ENCODE measurements around the gene CRHR1.
"Not testable (repeated sequence)": the region's sequence is repeated elsewhere in the genome, so short reads cannot be mapped to it uniquely, and the experiment has no call there.

CRHR1 gene

GRCh38 chr17:45743626-45744326 lies 40.3 kb upstream of the CRHR1 start:
- no peak overlapping the region for H3K4me3 ChIP-seq (ENCODE audit: low read depth, low read length)
- DNase-seq (ENCODE audit: low read depth), result no peak
- TF ChIP-seq CTCF (IDR thresholded peaks at IDR 0.05; ENCODE audit: control insufficient read depth, extremely low read depth, insufficient read depth), result no peak

GRCh38 chr17:45744826-45745225 lies 39.3 kb upstream of the CRHR1 start:
- not testable (repeated sequence) for H3K4me3 ChIP-seq (ENCODE audit: low read depth, low read length); DNase-seq (ENCODE audit: low read depth)

GRCh38 chr17:45745601-45746494 lies 38.3 kb upstream of the CRHR1 start:
- TF ChIP-seq CTCF (IDR thresholded peaks at IDR 0.05; ENCODE audit: control insufficient read depth, extremely low read depth, insufficient read depth), result no peak
- no peak overlapping the region for H3K4me3 ChIP-seq (ENCODE audit: low read depth, low read length)
- DNase-seq (ENCODE audit: low read depth), result no peak

- DNase-seq (ENCODE audit: low read depth), result no peak
- TF ChIP-seq CTCF (IDR thresholded peaks at IDR 0.05; ENCODE audit: control insufficient read depth, extremely low read depth, insufficient read depth), result no peak
- no peak overlapping the region for H3K4me3 ChIP-seq (ENCODE audit: low read depth, low read length)
Observed at GRCh38 chr17:45747911-45748310, 36.2 kb upstream of the CRHR1 start.

- no peak overlapping the region for H3K4me3 ChIP-seq (ENCODE audit: low read depth, low read length)
- no peak for TF ChIP-seq CTCF (IDR thresholded peaks at IDR 0.05; ENCODE audit: control insufficient read depth, extremely low read depth, insufficient read depth)
- no peak for DNase-seq (ENCODE audit: low read depth)
Observed at GRCh38 chr17:45748731-45749310, 35.3 kb upstream of the CRHR1 start.

GRCh38 chr17:45749831-45750335 lies 34.2 kb upstream of the CRHR1 start:
- no peak for TF ChIP-seq CTCF (IDR thresholded peaks at IDR 0.05; ENCODE audit: control insufficient read depth, extremely low read depth, insufficient read depth)
- DNase-seq (ENCODE audit: low read depth), result no peak

More at GRCh38 chr17:45749831-45750335, 34.2 kb upstream of the CRHR1 start:
- H3K4me3 ChIP-seq (ENCODE audit: low read depth, low read length), result no peak overlapping the region
